ENCODE measurements around the gene ZEB2. TPM values are rescaled to one million over a fixed set of nuclear protein-coding genes. Genes with fewer than 3 reads are reported as not detected.
A peak's percentile ranks its signal among the peaks of the same experiment; 100 is the strongest.

The ZEB2 gene
- total RNA-seq, 4 donors from 2014 or later: 148 to 290 (median 218) TPM

DNA sequence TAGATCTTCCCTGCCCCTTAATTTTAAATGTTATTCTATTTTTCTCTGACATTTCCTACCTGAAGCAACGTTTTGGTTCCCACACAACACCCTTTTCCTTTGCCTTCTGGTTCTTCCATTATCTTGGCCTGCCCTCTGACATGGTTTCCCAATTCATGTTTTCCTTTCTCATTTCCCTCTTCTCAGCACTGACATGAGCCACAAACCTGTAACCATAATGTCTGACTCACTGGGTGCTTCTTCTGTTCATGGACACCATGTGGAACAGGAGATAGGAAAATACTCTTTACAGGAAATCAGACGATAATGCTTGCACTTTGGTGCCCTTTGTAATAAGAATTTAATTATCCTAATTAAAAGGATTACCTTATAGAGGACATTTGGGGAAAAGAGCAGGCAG, 142.0 kb downstream of the ZEB2 start:
- no peaks in the 10 kb centered on the region for H3K9me3 ChIP-seq
- H3K4me1 ChIP-seq: peaks cover 0 to 21% (median 10%) of the 10 kb centered on the region in 4 donors
- WGBS, 2 donors: 53 to 64% methylated on average over 2 of the region's 2 CpGs
- DNase-seq (ENCODE audit: low spot score in 2 of 2): no peak
- no peak overlapping the region for H3K4me3 ChIP-seq
- TF ChIP-seq, protein P1, sequence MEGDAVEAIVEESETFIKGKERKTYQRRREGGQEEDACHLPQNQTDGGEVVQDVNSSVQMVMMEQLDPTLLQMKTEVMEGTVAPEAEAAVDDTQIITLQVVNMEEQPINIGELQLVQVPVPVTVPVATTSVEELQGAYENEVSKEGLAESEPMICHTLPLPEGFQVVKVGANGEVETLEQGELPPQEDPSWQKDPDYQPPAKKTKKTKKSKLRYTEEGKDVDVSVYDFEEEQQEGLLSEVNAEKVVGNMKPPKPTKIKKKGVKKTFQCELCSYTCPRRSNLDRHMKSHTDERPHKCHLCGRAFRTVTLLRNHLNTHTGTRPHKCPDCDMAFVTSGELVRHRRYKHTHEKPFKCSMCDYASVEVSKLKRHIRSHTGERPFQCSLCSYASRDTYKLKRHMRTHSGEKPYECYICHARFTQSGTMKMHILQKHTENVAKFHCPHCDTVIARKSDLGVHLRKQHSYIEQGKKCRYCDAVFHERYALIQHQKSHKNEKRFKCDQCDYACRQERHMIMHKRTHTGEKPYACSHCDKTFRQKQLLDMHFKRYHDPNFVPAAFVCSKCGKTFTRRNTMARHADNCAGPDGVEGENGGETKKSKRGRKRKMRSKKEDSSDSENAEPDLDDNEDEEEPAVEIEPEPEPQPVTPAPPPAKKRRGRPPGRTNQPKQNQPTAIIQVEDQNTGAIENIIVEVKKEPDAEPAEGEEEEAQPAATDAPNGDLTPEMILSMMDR (IDR thresholded peaks at IDR 0.05): no peak
- TF ChIP-seq EP300 (IDR thresholded peaks at IDR 0.05) (no peak), POLR2A (IDR thresholded peaks at IDR 0.05) (no peak)
- no peaks in the 10 kb centered on the region for H3K36me3 ChIP-seq
- no peaks in the 10 kb centered on the region for H3K27me3 ChIP-seq
- H3K27ac ChIP-seq: no peak overlapping the region

DNA sequence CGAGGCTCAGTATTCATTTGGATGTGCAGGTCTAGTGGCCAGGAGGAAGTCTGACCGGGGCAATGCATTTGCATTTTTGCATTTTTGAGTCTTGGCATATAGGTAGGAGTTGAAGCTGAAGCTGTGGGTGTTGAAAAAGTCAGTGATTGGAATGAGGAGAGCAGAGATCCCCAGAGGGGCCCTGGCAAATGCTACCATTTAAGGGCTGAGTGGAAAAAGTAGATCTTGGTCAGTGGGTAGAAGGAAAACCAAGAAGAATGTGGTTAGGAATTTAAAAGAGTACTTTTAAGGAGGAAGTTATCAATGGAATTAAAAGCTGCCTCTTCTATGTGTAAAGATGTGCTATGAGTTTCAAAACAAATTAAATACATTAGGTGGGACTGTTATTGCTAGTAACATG, 143.0 kb downstream of the ZEB2 start:
- no peaks in the 10 kb centered on the region for H3K36me3 ChIP-seq
- H3K27ac ChIP-seq: no peak overlapping the region
- 90 to 97% methylated on average over 2 of the region's 2 CpGs for WGBS, 2 donors
- H3K4me3 ChIP-seq: no peak overlapping the region
- H3K27me3 ChIP-seq: no peaks in the 10 kb centered on the region
- no peak for DNase-seq (ENCODE audit: low spot score in 2 of 2)
- H3K4me1 ChIP-seq: peaks cover 0 to 30% (median 14%) of the 10 kb centered on the region in 4 donors
- H3K9me3 ChIP-seq: no peaks in the 10 kb centered on the region
- TF ChIP-seq, protein P1 (IDR thresholded peaks at IDR 0.05): no peak
- TF ChIP-seq POLR2A (IDR thresholded peaks at IDR 0.05) (no peak), EP300 (IDR thresholded peaks at IDR 0.05) (no peak)

DNA sequence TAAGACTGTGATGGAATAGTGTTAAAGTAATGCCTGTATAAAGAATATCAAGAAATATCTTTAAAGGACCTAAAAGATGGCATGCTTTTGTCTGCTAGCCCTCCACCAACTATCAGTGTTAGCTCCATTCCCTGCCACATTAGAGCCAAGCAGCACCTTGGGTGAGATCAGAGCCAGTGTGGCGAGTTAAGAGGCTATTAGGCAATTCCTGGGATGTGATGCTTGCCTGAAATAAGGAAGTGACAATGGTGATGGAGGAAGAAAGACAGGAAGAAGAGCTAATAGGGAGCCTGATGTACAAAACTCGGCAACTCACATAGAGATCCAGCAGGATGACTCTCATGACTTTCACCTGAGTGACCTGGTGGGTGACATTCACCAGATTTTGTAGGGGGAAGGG, 143.5 kb downstream of the ZEB2 start:
- H3K36me3 ChIP-seq: no peaks in the 10 kb centered on the region
- no peak overlapping the region for H3K4me3 ChIP-seq
- no peak for DNase-seq (ENCODE audit: low spot score in 2 of 2)
- H3K9me3 ChIP-seq: no peaks in the 10 kb centered on the region
- H3K27ac ChIP-seq: no peak overlapping the region
- H3K4me1 ChIP-seq: peaks cover 0 to 35% (median 18%) of the 10 kb centered on the region in 4 donors
- no peaks in the 10 kb centered on the region for H3K27me3 ChIP-seq
- TF ChIP-seq EP300 (IDR thresholded peaks at IDR 0.05): peak in 1 of 2 donors; percentile 10
- TF ChIP-seq, protein P1 (IDR thresholded peaks at IDR 0.05): no peak
- WGBS, 2 donors: 79 to 84% methylated on average over 2 of the region's 2 CpGs

DNA sequence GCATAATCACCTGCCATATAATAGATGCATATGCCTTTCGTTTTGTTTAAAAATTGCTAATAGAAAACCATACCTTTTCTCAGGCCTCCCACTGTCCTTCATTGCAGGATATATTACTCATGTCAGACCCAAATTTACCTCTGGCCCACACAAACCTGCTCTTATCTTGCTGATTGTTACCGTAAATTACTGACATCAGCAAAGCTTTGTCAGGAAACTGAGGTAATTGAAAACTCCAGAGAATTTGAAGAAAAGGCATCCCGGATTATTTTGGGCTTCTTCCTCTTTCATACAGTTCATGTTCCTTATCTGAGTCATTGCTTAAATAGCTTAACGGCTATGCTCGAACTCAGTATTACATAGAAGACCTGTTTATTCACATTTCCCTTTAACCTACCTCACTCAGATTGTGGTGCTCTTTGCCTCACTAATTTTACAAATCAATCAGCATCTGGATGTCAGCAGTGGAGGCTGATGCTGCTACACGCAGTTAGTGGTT, 145.7 kb downstream of the ZEB2 start:
- H3K9me3 ChIP-seq: no peaks in the 10 kb centered on the region
- no peaks in the 10 kb centered on the region for H3K27me3 ChIP-seq
- peaks cover 0 to 38% (median 18%) of the 10 kb centered on the region in 4 donors for H3K4me1 ChIP-seq
- no peak overlapping the region for H3K4me3 ChIP-seq
- DNase-seq (ENCODE audit: low spot score in 2 of 2): no peak
- no peak overlapping the region for H3K27ac ChIP-seq
- no peaks in the 10 kb centered on the region for H3K36me3 ChIP-seq
- TF ChIP-seq POLR2A (IDR thresholded peaks at IDR 0.05): no peak
- TF ChIP-seq, protein P1 (IDR thresholded peaks at IDR 0.05): no peak
- TF ChIP-seq EP300 (IDR thresholded peaks at IDR 0.05): no peak
- WGBS, 2 donors: 83% methylated on average over 6 of the region's 6 CpGs

DNA sequence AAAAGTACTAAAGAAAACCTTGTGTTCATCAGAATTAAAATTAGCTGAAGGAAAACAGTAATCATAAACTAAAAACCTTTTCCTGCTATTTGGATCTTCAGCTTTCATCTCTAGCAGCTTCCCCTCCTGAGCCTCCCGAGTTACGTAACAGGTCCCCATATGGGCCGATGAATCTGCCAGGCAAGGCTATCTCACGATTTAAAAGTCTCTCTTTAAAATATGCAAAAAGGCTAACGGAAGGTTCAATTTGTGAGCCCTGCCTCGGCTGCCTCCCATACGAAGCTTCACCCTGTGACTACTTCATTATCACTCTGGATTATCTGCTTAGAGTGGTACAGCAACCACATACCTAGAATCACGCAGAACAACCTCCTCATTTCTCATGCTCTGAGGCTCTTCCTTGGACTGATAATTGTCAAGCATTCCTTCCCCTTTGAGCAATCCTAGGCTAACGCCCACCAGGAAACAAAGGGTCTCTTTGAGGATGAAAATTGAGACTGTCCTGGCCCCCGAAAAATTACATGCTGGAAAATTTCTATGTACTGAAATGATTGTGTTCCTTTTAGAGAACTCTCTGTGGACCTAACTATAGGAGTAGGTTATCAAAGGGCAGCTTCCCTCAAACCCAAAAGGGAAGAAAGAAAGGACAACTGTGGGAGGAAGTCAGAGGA, 147.4 kb downstream of the ZEB2 start:
- Histone ChIP-seq H3K27ac (peak overlapping the region in 2 of 4 donors; percentile 30 to 73), H3K36me3 (no peaks in the 10 kb centered on the region), H3K4me3 (peak overlapping the region in 2 of 4 donors; percentile 5 to 31), H3K9me3 (no peaks in the 10 kb centered on the region), H3K4me1 (peaks cover 0 to 38% (median 18%) of the 10 kb centered on the region in 4 donors), H3K27me3 (no peaks in the 10 kb centered on the region)
- 22 to 26% methylated on average over 10 of the region's 10 CpGs for WGBS, 2 donors
- TF ChIP-seq, protein P1 (IDR thresholded peaks at IDR 0.05): no peak
- TF ChIP-seq EP300 (IDR thresholded peaks at IDR 0.05) (peak in 1 of 2 donors; percentile 41), POLR2A (IDR thresholded peaks at IDR 0.05) (no peak)
- peak in 1 of 2 donors; percentile 27 for DNase-seq (ENCODE audit: low spot score in 2 of 2)
